GM19468 (cell line): Measurements from ENCODE around the gene C22orf42.
"Not testable (repeated sequence)": the region's sequence is repeated elsewhere in the genome, so short reads cannot be mapped to it uniquely, and the experiment has no call there.

Source experiments
- ATAC-seq: cut with Tn5 transposase; IDR thresholded peaks from one replicate; pipeline ENCODE4 v1.9.1; 2021; ENCODE audit warnings: mild to moderate bottlenecking, moderate library complexity, moderate number of reproducible peaks; ENCODE audit not compliant: unreplicated experiment; ENCODE audit errors: extremely low read depth

Gene C22orf42

GRCh38 chr22:32191021-32191420 lies 31.9 kb upstream of the C22orf42 start:
- ATAC-seq: not testable (repeated sequence)

GRCh38 chr22:32185821-32186220 lies 26.7 kb upstream of the C22orf42 start:
- ATAC-seq: no peak

- no peak for ATAC-seq
These were observed 24.5 kb upstream of the C22orf42 start for GRCh38 chr22:32183625-32184024.

- no peak for ATAC-seq
These were observed 21.9 kb upstream of the C22orf42 start for GRCh38 chr22:32181043-32181442.

GRCh38 chr22:32177221-32177765 lies 18.2 kb upstream of the C22orf42 start:
- no peak for ATAC-seq

- ATAC-seq: no peak
These were observed 16.9 kb upstream of the C22orf42 start for GRCh38 chr22:32175683-32176644.

GRCh38 chr22:32175115-32175514 lies 16.0 kb upstream of the C22orf42 start:
- no peak for ATAC-seq

- no peak for ATAC-seq
These were observed 6.6 kb upstream of the C22orf42 start for GRCh38 chr22:32165681-32166080.

GRCh38 chr22:32164075-32164860 lies 5.2 kb upstream of the C22orf42 start:
- ATAC-seq: no peak

GRCh38 chr22:32160411-32160810 lies 1.3 kb upstream of the C22orf42 start:
- ATAC-seq: not testable (repeated sequence)

GRCh38 chr22:32157632-32158031 lies 1.5 kb downstream of the C22orf42 start:
- ATAC-seq: not testable (repeated sequence)

- ATAC-seq: not testable (repeated sequence)
These were observed 4.4 kb downstream of the C22orf42 start for GRCh38 chr22:32154727-32155126.

- ATAC-seq: not testable (repeated sequence)
These were observed 7.5 kb downstream of the C22orf42 start for GRCh38 chr22:32151641-32152040.

GRCh38 chr22:32150647-32151046 lies 8.5 kb downstream of the C22orf42 start:
- ATAC-seq: not testable (repeated sequence)

GRCh38 chr22:32148372-32148771 lies 10.7 kb downstream of the C22orf42 start:
- not testable (repeated sequence) for ATAC-seq

GRCh38 chr22:32147128-32147527 lies 12.0 kb downstream of the C22orf42 start:
- not testable (repeated sequence) for ATAC-seq

- no peak for ATAC-seq
These were observed 14.4 kb downstream of the C22orf42 start for GRCh38 chr22:32144496-32145274.

- ATAC-seq: no peak
These were observed 16.5 kb downstream of the C22orf42 start for GRCh38 chr22:32142600-32142999.

- ATAC-seq: not testable (repeated sequence)
These were observed 18.4 kb downstream of the C22orf42 start for GRCh38 chr22:32140688-32141087.

- ATAC-seq: not testable (repeated sequence)
These were observed 20.5 kb downstream of the C22orf42 start for GRCh38 chr22:32138576-32138975.
